Lower leg skin (tissue), 4 donors: ENCODE results near the gene GOLGA6L24. TPM values are rescaled to one million over a fixed set of nuclear protein-coding genes. Genes with fewer than 3 reads are reported as not detected.
"Not testable (repeated sequence)": the region's sequence is repeated elsewhere in the genome, so short reads cannot be mapped to it uniquely, and the experiment has no call there.

Source experiments
- DNase-seq, 2 donors: peaks; one replicate each; pipeline ENCODE4 v3.0.0-alpha.2; 2019; ENCODE audit warnings: low spot score in 2 of 2
- H3K4me3 ChIP-seq: fragments of 200-600 bp; sonication (generic); 2 replicates; pipeline ENCODE4 v1.5.1; 2017; ENCODE audit warnings: mild to moderate bottlenecking, low read depth; ENCODE audit not compliant: poor library complexity, severe bottlenecking
- WGBS, 2 donors: methylation state at CpG; one replicate each; pipeline ENCODE4 v1.1.5; 2018; 5-methylcytosine and 5-hydroxymethylcytosine counted together
- intact Hi-C: fragments of 100-400 bp; cut with DNase I; formaldehyde crosslinking; loops from one replicate; pipeline ENCODE4 v1.15.0; 2023; ENCODE audit warnings: low total_unique reads
- total RNA-seq, 4 donors: library from RNA; depleted of rRNA; stranded (reverse); fragments of >200 nt; gene quantifications; one replicate each; pipeline ENCODE4 v1.1.0, GENCODE V29; 2016

The GOLGA6L24 gene
- total RNA-seq = not detected

- WGBS, 2 donors = no CpG with 5 or more reads among the region's 7 CpGs
- intact Hi-C loops, DNase-seq, H3K4me3 ChIP-seq: not testable (repeated sequence)
Observed at GRCh38 chr15:28357984-28358383, at the start of gene GOLGA6L24. Gene GOLGA6L24, minus strand, starts transcription at chr15:28358084. Its CDS starts 61 bp downstream, at chr15:28358023.

- H3K4me3 ChIP-seq, DNase-seq, intact Hi-C loops: not testable (repeated sequence)
- WGBS, 2 donors = no CpG with 5 or more reads among the region's 64 CpGs
Observed at GRCh38 chr15:28402774-28403435, 45.0 kb upstream of the GOLGA6L24 start.

DNA sequence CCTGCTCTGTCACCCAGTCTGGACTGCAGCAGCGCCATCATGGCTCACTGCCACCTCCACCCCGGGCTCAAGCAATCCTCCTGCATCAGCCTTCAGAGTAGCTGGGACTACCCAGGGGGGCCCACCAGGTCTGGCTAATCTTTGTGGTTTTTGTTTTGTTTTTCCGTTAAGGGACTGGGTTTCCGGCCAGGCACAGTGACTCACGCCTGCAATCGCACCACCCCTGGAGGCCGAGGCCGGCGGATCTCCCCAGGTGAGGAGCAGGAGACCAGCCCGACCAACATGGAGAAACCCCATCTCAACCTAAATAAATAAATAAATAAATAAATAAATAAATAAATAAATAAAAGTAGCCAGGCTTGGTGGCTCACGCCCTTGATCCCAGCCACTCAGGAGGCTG is 38.1 kb upstream of the GOLGA6L24 start:
- intact Hi-C loops, DNase-seq, H3K4me3 ChIP-seq: not testable (repeated sequence)
- WGBS, 2 donors = 100% methylated on average over 1 of the region's 11 CpGs; no CpG with 5 or more reads in 1 of the 2 donors

DNA sequence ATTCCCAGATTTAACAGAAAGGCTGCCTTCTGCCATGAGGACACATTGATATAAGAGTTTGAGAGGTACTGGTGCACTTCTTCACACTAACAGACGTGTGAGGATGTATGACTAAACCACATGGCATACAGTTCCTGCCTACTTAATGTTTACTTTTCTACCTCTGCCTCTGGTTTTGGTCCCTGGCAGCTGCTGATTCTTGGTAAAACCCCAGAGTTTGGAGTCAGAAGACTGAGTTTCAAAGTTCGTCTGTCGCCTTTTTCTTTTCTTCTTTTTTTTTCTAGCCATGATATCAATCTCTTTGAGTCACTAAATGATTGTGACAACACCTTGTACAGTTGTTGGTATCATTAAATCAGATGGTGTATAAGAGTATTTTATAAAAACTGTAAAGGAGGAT is 22.2 kb upstream of the GOLGA6L24 start:
- WGBS, 2 donors = 67 to 70% methylated on average over 3 of the region's 3 CpGs
- DNase-seq, H3K4me3 ChIP-seq, intact Hi-C loops: not testable (repeated sequence)

DNA sequence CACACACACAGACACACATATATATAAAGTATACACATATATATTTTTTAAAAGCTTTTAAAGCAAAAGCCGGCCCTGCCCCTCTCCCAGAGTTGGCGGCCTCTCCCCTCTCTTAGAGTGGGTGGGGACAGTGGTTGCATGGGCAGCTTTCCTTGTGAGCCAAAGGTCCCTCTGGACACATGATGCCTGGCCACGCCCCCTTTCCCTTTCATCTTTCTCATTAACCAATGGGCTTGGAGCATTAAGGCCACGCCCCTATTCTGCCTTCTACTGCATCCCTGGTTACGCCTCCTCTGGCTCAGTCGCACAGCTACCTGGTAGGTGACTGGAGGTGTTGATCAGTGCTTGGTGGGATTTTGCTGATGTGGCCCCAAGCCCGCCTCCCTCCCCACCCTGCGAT is 20.5 kb upstream of the GOLGA6L24 start, which contains the start of gene GOLGA8F:
TSS of gene GOLGA8F (plus strand) at position 301 of the 400 bp plus-strand sequence. CDS start at position 399, 98 bp downstream.
- DNase-seq, intact Hi-C loops, H3K4me3 ChIP-seq: not testable (repeated sequence)
- no CpG with 5 or more reads among the region's 8 CpGs for WGBS, 2 donors

DNA sequence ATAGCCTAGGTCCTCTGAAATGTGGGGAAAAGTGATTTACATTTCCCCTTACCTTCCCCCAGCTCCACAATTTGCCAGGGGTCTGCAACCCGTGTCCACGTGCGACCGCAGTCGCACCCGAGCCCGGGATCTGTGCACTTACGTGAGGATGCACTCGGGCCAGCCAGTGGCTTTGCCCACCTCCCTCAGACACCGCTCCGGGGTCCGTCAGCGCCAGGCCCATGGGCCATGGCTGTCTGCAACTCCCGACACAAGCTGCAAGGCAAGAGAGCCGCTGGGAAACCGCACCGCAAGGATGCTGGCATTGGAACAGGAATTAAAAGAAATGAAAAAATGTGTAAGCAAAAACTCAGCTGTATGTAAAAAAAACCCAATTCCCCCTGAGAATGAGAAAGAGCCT is 7.6 kb upstream of the GOLGA6L24 start:
- H3K4me3 ChIP-seq, intact Hi-C loops, DNase-seq: not testable (repeated sequence)
- 95% methylated on average over 17 of the region's 17 CpGs; no CpG with 5 or more reads in 1 of the 2 donors for WGBS, 2 donors

DNA sequence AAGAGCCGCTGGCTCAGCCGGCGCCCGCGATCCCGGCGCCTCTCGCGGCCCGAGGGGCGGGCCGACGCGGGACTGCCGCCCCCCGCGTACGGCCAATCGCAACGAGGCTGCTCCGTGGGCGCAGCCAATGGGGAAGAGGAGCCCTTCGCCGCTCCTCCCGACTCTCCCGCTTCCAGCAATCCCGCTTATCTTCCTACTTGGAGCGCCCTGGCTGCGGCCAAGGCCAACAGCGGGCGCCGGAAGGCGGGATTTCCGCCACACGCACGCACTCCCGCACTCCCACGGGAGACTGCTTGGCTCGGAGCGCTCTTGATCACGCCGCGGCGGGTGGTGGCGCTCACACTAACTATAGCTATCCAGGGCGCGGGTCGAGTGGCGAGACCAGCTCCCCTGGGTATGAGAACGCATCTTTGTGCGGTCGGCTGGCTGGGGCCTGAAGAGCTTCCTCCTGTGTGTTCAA is 35.7 kb downstream of the GOLGA6L24 start, which contains the start of gene HERC2:
TSS of gene HERC2 (minus strand) at position 51 of the 460 bp plus-strand sequence. CDS start 746 bp downstream, outside the sequence.
- WGBS, 2 donors = no CpG with 5 or more reads among the region's 52 CpGs
- intact Hi-C loops, DNase-seq, H3K4me3 ChIP-seq: not testable (repeated sequence)

DNA sequence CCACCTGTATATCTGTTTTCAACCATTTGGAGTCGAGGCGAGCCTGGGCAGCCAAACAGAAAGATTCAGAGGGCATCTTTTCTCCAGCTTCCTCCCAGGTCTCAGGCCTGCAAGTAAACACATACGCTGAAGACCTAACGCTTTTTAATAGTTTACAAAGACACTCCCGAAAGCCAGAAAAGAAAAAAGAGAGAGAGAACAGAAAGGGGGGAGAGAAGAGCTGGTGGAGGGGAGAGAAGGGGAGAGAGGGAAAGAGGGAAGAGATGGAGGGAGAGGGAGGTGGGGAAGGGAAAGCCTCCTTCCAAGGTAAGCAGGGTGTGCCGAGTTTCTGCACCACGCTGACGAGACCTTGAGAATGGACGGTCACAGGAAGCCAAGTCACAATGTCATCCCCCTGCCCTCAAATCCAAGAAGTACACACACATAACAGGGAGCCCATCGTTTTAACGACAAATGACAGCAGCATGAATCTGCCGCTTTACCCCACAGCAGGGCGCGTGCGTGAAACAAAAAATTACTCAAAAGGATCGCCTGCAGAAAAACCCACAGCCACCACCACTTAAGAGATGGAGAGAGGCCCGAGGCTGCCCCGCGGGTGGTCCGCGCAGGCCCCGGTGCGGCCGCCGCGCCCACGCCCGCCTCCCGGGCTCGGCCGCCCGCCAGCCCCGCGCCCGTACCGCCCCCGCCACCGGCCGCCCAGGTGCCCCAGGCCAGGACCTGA is 36.4 kb downstream of the GOLGA6L24 start:
- WGBS, 2 donors = 0 to 1% methylated on average over 12 to 16 of the region's 39 CpGs
- DNase-seq, intact Hi-C loops, H3K4me3 ChIP-seq: not testable (repeated sequence)

GRCh38 chr15:28319725-28320124 is 38.2 kb downstream of the GOLGA6L24 start:
- intact Hi-C loops, DNase-seq, H3K4me3 ChIP-seq: not testable (repeated sequence)
- WGBS, 2 donors = 95 to 98% methylated on average over 1 of the region's 1 CpG

DNA sequence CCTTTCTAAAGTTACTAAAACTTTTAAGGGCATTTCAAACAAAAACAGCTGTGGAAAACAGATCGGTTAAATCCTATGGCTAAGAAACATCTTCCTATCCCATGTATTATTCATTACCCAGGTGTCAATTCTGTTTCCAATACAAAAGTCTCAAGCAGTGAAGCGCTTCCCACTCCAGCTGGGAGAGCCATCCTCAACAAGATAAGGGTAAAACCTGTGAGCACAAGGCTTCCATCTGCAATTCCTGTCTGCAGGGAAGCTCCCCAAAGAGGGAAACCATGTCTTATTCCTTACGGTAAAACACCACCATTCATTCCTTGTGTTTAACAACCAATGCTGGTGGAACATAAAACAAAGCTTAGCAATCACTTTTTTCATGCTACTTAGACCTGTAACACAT is 39.1 kb downstream of the GOLGA6L24 start:
- DNase-seq, intact Hi-C loops, H3K4me3 ChIP-seq: not testable (repeated sequence)
- WGBS, 2 donors = 100% methylated on average over 1 of the region's 3 CpGs; no CpG with 5 or more reads in 1 of the 2 donors

DNA sequence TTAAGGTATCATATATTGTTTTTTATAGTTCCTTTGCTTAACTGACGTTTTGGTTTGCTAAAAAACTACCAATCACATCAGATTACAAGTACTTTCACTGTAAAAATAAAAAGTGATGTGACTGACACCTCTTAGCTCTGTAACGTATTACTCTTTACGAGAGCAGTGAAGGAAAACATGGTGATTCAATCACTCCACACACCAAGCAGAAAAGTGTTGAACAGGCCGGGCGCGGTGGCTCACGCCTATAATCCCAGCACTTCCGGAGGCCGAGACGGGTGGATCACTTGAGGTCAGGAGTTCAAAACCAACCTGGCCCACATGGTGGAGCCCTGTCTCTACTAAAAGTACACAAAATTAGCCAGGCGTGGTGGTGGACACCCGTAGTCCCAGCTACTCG is 39.8 kb downstream of the GOLGA6L24 start:
- 94 to 95% methylated on average over 13 of the region's 13 CpGs for WGBS, 2 donors
- intact Hi-C loops, H3K4me3 ChIP-seq, DNase-seq: not testable (repeated sequence)

DNA sequence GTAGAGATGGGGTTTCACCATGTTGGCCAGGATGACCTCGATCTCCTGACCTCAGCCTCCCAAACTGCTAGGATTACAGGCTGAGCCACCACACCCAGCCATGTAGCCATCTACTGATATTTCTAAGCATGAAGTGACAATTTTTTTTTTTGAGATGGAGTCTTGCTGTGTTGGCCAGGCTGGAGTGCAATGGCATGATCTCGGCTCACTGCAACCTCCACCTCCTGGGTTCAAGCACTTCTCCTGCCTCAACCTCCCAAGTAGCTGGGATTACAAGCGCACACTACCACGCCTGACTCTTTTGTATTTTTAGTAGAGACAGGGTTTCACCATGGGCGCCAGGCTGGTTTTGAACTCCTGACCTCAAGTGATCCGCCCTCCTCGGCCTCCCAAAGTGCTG is 40.9 kb downstream of the GOLGA6L24 start:
- H3K4me3 ChIP-seq, DNase-seq, intact Hi-C loops: not testable (repeated sequence)
- 97 to 99% methylated on average over 7 of the region's 7 CpGs for WGBS, 2 donors

DNA sequence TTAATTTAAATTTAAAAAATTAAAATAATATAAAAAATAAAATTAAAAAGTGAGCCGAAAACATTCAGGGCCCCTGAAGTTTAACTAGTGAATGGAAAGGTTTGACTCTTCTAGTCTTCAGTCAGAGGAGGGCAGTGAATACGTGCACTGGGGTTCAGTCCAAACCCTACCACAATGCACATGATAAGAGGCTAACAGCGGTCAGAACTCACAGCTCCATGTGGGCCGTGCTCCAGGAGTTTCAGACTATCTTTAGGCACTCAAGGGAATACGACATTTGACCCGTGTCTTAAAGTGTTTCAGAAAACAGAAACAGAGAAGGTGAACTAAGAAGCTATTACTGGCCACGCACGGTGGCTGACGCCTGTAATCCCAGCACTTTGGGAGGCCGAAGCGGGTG is 47.4 kb downstream of the GOLGA6L24 start:
- 89 to 90% methylated on average over 11 of the region's 11 CpGs for WGBS, 2 donors
- DNase-seq, H3K4me3 ChIP-seq, intact Hi-C loops: not testable (repeated sequence)

GRCh38 chr15:28308718-28309117 is 49.2 kb downstream of the GOLGA6L24 start:
- H3K4me3 ChIP-seq, DNase-seq, intact Hi-C loops: not testable (repeated sequence)
- WGBS, 2 donors = 97 to 99% methylated on average over 5 of the region's 5 CpGs
